AML-193 (cell line): ENCODE data around the gene GSDME.

Experiments used
- DNase-seq, 2 experiments: peaks; one replicate each; lab custom pipeline; 2025; lab: John Stamatoyannopoulos, UW

The GSDME gene

DNA sequence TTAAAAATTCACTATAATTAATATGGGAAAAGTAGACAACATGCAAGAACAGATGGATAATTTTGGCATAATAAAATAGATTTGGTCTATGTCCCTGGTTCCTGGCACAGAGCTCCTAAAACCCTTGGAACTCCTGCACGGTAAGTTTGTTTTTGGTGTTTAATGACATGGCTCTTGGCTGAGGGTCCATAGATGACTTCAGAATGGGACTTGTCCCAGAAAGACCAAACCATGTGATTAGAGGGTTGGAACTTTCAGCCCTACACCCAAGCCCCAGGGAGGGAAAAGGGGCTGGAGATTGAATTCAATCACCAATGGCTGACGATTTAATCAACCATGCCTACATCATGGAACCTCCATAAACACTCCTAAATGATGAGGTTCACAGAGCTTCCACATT is 12.6 kb upstream of the GSDME start:
- DNase-seq: no peak

DNA sequence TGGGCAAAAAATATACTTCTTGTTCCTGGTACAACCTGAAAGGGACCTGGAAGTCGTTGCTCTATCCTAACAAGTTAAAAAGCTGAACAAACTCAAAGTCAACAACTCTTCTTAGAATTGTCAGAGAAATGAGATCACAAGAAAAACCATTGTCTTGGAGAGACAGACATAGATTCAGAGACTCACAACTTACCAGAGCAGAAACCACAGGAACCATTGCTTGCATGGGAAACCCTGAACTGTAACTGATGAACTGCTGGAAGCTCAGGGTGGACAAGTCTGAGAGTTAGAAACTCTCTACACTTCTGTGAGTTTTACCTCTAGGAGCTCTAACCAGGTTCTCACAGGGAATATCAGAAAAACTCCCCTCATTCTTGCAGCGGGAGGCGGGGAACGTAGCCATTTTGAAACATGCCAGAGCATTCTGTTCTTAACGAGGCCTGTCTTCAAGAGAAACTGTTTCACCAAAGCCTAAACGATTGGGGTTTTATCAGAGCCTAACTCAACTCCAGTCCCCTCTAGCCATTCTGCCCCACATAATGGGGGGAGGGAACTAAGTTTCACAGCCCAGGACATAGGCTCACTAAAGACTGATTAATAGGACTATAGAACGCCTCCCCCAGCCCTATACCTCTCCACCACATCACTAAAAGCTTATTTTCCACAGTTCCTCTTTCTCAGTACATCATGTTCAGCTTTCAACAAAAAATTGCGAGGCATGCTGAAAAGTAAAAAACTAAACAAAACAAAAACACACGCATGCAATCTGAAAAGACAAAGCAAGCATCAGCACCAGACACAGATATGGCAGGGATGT is 12.0 kb upstream of the GSDME start:
- no peak for DNase-seq

DNA sequence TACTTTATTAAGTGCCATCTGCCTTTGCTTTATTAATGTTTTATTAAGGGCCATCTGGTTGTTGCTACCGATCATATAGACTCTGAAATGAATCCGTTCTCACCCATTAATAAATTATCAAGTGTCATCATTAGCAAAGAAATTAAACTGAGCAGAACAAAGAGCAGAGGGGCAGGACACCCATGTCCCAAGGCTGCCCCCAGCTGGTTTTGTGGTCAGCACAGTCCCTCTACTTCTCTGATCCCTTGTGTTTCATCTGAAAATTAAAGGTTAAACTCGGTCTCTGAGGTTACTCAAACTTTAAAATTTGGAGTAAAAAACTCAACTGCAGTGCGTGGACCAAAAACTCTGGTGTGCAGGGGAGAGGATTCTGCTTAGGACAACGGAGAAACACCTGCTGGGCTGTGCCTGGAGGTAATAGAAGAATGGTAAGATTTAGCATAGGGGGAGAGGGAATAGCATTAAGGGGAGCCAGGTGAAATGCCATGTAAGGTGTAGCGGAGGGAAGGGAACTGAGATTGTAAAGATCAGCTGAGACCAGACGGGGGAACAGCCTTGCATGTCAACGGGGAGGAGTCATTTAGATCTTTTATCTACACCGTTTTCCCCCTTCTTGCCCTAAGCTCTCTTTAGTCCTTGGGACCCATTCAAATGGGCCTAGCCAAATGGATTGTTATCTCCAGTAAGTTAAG is 10.8 kb upstream of the GSDME start:
- no peak for DNase-seq

DNA sequence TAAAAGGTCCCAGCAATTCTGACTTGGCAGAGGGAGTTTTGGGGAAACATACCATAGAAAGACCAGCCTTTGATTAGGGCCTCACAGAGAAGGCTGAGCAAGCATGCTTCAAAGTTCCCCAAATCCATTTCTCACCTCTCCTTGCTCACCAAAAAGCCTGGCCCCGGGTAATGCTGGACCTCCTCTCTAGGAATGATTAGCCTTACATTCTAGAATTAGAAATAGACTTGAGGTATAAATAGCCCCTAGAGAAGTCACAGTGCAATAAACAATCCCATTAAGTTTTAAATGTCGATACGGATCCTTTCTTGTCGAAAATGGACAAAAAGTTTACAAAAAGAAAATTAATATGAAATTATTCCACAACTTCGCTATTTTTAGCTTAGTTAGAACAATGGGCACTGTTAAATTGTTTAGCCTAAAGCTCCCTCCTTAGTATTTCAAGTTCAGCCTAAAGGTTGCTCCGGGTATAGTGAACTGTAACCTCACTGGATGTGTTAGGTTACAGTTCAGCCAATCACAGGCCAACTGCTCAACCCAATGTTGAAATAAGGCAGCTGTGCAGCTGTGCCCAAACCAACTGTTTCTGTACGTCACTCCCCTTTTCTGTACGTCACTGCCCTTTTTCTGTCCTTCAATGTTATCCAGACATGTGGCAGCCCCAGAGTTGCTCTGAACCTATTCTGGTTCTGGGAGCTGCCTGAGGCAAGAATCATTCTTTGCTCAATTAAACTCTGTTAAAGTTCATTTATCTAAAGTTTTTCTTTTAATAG is 7.9 kb upstream of the GSDME start:
- DNase-seq: no peak

DNA sequence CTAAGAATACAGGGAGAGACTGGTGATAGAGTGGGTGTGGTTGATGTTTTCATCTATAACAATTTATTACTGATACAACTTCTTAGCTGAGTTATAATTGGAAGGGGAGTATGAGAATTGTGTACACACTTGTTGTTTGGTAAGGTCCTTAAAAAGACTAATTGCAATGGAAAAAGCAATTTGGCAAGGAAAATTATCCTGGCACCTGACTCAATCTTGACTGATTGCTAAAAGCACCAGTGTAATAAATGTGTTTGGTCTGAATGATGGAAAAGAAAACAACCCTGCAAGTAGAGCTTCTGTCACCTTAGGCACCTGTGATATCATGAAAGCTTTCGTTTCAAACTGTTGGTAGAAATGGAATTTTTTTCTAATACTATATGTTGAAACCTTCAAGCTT is 6.7 kb upstream of the GSDME start:
- DNase-seq: no peak

DNA sequence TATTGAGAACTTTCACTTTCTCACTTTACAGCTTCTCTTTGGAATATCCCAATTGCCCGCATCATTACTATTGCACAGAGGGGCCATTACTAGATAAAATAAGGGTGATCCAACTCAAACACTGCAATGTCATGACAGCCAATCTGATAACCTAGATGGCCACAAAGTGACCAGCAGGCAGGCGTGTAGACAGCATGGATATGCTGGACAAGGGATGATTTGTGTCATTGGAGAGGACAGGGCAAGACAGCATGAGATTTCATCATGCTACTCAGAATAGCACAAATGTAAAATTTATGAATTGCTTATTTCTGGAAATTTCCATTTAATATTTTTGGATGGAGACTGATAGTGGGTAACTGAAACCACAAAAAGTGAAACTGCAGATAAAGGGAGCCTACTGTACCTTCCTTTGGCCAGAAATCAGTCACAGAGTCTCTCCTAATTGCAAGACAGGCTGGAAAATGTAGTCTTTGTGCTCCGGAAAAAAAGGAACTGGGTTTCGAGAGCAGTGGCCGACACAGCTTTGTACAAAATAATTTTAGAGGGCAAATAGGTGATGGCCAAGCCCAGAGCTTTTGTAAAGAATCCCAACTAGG is 6.1 kb upstream of the GSDME start:
- DNase-seq: no peak

DNA sequence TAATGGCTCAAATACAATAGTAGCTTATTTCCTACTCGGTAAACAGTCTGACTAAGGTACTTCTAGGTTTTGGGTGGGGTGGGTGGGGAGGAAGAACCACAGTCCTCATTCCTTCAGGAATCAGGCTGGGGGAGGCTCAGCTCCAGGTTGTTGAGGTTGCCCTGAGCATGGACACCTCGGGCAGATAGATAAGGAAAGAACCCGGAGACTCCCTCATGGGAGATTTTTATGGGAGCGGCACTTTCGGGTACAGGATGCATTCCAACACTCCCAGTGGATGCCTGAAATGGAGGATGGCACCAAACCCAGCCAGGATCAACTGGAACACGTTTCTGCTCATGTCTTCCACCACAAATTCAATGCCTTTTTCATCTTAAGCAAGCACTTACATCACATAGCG is 5.5 kb upstream of the GSDME start:
- DNase-seq: no peak

DNA sequence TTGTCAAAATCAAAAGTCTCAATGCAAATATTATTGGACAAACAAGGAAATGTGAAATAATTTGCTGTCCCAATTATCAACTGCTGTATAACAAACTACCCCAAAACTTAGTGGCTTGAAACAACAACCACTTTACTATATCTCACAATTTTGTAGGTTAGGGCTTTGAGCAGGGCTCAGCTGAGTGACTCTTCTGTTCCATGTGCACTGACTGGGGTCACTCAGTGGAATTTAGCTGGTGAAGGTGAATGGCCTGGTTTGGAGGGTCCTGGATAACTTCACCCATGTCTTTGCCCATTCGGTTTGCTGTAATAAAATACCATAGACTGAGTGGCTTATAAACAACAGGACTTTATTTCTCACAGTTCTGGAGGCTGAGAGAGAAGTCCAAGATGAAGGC is 3.7 kb upstream of the GSDME start:
- DNase-seq: no peak

DNA sequence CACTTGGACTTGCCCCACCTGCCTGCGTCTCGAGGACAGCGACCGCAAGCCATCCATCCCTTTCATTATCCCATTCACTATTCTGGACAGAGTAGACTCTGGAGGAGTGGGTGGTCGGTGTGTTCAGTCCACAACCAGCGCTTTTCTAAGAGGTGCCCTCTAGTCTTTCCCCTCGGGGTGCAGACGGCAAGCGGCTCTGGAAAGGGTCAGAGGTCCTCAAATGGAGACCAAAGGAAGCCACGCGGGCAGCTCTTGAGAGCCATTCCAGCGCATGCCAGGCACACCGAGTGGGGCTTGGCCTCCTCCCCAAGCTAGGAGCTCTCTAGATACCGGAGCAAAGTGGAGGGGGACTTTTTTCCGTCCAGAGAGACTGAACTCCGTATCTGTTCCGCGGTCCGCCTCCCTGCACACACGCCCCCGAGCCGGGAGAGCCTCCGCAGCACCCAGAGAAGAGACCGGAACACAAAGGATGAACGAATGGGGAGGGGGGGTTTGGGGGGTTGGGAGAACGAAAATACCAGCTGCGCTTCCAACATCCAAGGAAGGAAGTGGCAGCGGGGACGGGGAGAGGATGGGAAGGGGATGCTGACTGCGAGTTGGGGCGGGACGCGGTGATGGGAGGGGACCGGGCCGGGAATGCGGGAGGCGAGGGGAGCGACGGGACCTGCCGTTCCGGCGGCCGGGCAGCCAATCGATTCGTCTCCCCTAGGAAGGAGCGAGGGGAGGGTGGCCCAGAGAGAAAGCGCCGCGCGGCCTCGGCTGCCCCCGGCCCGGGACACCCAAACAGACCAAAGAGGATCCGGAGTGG is 515 bp downstream of the GSDME start:
- DNase-seq: no peak

DNA sequence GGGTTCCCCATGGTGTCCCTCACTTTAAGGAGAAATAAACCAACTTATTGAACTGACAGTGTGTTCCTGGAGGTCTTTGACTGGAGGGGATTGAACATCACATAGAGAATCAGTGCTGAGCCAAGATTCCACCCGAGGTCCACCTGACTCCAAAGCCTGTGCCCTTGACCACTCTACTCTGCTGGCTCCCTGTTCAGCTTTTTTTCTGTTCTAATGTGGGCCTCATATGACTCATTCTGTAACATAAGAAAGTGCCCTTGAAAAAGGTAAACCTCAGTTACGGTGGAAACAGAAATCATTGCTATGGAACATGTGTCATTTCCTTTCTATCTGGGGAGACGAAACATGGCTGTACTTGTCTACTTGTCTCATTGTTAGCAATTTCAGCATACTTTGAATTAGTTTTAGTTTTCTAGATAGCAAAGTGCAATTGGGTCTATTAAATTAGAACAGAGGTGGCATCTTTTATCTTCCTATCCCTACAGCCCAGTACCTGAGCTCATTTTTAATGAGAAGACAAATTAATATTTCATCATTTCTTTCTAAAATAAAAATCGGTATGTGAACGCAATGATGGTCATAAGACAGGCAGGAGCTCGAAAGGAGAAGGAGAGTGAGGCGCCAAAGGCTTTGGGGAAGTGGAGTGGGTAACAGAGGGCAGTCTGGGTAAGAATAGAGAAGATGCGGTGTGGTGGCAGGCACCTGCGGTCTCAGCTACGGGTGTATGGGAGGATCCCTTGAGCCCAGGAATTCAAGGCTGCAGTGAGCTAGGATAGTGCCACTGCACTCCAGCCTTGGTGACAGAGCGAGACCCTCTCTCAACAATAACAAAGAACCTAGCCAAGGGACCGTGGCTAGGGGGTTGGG is 1.5 kb downstream of the GSDME start:
- DNase-seq: no peak

DNA sequence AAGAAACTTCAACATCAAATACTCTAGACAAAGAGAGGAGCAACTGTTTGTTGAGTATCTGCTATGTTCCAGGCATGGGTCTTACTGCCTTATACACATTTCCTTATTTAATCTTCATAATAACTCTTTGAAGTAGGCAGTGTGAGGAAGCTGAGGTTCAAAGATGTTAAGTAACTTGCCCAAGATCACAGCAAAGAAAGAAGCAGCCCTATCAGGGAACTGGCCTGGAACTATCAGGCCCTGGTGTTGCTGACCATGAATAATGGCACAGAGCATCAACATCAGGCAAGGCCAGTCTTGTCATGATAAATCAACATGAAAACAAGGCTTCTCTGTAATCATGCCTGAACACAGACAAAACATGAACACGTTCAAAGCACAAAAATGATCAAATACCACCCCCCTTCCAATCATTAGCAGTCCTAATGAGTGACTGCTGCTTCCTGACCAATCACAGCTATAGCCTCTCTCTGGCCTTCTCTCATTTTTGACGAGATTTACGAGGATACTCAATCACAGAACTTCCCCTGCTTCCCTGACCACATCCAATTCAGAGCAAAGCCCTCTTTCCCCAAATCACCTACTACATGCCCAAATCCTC is 2.3 kb downstream of the GSDME start:
- DNase-seq: no peak

DNA sequence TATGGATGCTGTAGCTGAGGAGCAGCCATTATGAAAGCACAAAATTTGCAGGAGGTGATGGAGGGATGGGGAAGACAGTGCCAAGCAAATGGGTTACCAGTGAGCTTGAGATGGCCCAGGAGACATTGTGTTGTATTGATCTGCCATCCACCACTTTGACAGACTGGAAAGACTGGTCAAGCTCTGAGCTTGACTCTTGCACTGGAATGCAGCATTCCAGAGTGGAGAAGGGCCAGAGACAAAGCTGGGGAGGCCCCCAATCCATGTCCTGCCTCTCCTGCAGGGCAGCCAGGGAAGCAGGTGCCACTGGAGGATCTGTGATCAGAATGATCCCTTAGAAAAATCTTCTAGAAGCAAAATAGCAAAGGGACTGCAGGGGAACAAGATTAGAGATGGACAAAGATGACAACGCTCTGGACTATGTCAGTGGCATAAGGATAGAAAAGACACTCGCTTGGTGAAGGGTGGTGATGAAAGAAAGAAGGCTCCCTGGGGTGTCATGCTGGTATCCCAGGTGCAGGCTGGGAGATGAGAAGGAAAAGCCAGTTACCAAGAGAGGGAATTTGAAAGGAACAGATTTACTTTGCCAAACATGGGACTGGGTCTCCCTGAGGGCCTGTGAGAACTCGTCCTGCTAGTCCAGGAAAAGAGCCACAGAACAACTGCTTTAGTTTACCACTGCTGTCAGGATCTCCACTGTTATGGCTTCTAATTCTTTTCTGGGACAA is 5.0 kb downstream of the GSDME start:
- no peak for DNase-seq

DNA sequence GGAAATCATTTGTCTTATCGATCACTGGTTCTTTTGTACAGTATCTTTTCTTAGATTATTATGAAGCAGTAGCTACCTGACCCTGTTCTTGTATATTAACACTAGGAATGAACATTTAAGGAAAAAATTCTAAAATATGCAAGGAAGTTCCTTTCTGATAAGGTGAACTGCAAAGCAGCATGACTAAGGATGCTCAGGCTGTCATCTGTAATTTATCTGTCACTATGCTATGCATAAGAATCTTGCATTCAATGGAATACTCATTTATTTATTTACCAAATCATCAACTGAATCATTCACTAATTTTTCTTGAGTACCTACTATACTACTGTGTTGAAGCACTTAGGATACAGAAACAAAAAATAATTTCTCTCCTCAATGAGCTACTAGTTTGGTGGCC is 5.8 kb downstream of the GSDME start:
- DNase-seq: no peak

DNA sequence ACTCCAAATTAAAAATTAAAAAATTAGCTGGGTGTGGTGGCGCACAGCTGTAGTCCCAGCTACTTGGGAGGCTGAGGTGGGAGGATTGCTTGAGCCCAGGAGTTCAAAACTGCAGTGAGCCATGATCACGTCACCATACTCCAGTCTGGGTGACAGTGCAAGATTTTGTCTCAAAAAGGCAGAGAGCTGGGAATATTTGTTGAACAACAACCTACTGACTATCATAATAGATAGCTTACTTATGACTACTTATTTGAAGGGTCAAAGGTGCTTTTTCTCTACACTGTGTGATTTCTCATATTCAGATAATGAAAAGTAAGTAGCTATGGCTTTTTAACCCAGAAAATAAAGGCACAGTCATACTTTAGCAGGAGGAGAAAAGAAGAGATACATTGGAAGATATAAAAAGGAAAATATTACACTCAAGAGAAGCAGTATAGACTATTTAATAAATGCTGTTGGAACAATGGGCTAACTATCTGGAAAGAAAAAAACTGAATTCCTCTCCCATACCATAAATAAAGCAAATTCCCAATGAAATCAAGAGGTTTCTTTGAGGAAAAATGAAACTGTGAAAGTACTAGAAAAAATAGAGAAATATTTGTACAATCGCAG is 6.7 kb downstream of the GSDME start:
- no peak for DNase-seq

DNA sequence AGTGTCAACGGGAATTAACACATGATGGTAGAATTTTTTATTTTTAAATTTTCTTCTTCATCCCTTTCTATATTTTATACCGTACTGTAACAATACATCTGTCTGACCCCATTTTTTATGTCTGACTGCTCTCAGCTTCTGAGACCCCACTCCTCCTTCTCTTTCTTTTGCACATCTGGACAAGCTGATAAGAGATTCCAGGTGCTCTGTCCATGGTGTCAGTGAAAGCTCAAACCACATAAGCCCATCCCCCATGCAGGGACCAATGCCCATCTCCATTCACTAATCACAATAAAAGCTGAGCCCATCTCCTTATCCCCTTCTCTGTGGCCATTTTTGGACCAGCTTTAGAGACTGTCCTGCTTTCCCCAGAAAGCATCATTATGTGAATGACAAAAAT is 8.7 kb downstream of the GSDME start:
- DNase-seq: no peak

DNA sequence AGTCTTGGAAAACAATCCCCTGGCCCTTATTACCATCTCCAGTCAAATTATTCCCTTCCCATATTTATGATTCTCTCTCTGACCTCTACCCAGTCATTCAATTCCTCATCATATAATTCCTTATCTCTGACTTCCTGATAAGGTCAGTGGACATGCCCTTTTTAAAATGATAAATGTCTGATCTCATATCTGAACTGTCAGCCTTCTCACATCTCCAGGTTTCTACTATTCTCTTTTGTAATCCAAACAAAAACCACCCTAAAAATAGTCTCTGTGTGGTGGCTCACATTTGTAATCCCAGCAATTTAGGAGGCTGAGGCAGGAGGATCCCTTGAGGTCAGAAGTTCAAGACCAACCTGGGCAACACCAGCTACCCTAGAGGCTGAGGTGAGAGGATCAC is 11.9 kb downstream of the GSDME start:
- DNase-seq: no peak

DNA sequence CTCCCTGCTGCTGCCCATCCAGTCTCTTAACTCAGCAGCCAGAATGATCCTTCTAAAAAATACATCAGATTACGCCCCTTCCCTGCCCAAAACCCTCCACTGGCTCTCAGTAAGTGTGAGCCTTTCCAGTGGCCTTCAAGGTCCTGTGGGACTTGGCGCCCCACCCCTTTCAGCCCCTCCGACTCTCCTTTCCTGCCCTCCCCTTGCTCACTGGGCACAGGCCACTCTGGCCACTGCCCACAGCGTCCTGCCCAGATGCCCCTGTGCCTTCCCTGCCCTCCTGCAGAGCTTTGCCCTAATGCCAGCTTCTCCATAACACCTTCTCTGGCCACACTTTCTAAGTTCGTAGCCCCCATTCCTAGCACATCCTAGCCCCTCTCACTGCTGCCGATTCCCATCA is 13.8 kb downstream of the GSDME start:
- no peak for DNase-seq

DNA sequence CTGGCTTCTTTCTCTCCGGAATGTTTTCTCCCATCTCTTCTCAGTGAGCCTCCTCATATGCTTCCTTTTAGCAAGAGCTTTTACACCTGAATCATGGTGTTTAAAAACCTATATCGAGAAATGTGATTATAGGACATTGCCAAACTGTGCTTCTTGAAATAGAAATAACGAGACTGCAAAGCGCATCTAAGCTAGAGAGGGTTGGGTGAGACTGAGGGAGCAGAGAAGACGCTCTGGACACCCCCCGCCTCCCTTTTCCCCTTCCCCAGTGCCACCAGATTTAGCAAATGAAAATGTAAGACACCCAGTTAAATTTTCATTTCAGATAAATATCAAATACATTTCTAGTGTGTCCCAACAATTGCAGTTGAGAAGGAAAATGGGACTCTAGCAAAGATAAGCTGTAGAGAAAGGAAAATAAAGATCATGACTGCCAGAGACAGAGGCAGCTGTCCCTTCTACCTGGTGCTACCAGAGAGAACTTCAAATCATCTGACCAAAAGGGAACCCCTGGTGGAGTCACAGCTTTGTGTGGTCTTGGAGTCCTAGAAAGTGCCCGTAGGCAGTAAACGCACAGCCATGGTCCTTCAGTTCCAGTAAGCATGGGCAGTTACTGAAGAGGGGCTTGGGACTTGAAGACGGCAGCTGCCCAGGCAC is 14.6 kb downstream of the GSDME start:
- no peak for DNase-seq
